HepG2 (cell line): ENCODE results near the gene CSNK1D. TPM values are rescaled to one million over a fixed set of nuclear protein-coding genes. Genes with fewer than 3 reads are reported as not detected.

Experiments
- ATF7-NPFF ChIP-seq: sonication (generic); formaldehyde crosslinking; IDR thresholded peaks from 2 replicates; pipeline ENCODE4 v1.8.1; 2023; ENCODE audit warnings: mild to moderate bottlenecking, low read depth, missing genetic modification reagents, moderate library complexity
- CENPT ChIP-seq: sonication (generic); formaldehyde crosslinking; IDR thresholded peaks from 2 replicates; pipeline ENCODE4 v1.8.0; 2022; ENCODE audit warnings: low read depth, mild to moderate bottlenecking, moderate library complexity, missing genetic modification reagents
- DZIP1 ChIP-seq: sonication (generic); formaldehyde crosslinking; IDR thresholded peaks from 2 replicates; pipeline ENCODE4 v1.5.0; 2020; ENCODE audit warnings: mild to moderate bottlenecking, missing genetic modification reagents
- GABPA ChIP-seq, 2 experiments: IDR thresholded peaks; 2 replicates each; pipeline ENCODE4 v1.6.1; 2011 to 2016; ENCODE audit warnings: low read depth in 2 of 2, low read length in 1 of 2, missing biosample characterization in 1 of 2, missing genetic modification characterization in 1 of 2
- HOMEZ ChIP-seq: IDR thresholded peaks from 2 replicates; pipeline ENCODE4 v1.6.1; 2016; ENCODE audit warnings: low read depth
- MEIS2 ChIP-seq: sonication (generic); formaldehyde crosslinking; IDR thresholded peaks from 2 replicates; pipeline ENCODE4 v1.9.0; 2021; ENCODE audit warnings: mild to moderate bottlenecking, missing genetic modification reagents
- NPAS2 ChIP-seq: sonication (generic); formaldehyde crosslinking; IDR thresholded peaks from 2 replicates; pipeline ENCODE4 v1.8.0; 2022; ENCODE audit warnings: mild to moderate bottlenecking, missing genetic modification reagents, borderline replicate concordance
- SKIL ChIP-seq: sonication (generic); formaldehyde crosslinking; IDR thresholded peaks from 2 replicates; pipeline ENCODE4 v1.8.0; 2022; ENCODE audit warnings: missing genetic modification reagents, mild to moderate bottlenecking, moderate library complexity, borderline replicate concordance
- ZNF280D ChIP-seq: sonication (generic); formaldehyde crosslinking; IDR thresholded peaks from 2 replicates; pipeline ENCODE4 v1.5.1; 2020; ENCODE audit warnings: mild to moderate bottlenecking, missing genetic modification reagents
- ZNF326 ChIP-seq: sonication (generic); formaldehyde crosslinking; IDR thresholded peaks from 2 replicates; pipeline ENCODE4 v1.4.0; 2020; ENCODE audit warnings: missing genetic modification reagents, borderline replicate concordance
- ZNF451 ChIP-seq: sonication (generic); formaldehyde crosslinking; IDR thresholded peaks from 2 replicates; pipeline ENCODE4 v1.5.0; 2020; ENCODE audit warnings: mild to moderate bottlenecking, missing genetic modification reagents
- ZNF639 ChIP-seq: conservative IDR thresholded peaks from 2 replicates; pipeline ENCODE4 v1.6.1; 2018; ENCODE audit warnings: missing genetic modification reagents
- ZNF672 ChIP-seq: sonication (generic); formaldehyde crosslinking; IDR thresholded peaks from 2 replicates; pipeline ENCODE4 v1.8.1; 2022; ENCODE audit warnings: missing genetic modification reagents
- ZNF784 ChIP-seq: sonication (generic); formaldehyde crosslinking; IDR thresholded peaks from 2 replicates; pipeline ENCODE4 v1.5.1; 2020; ENCODE audit warnings: missing genetic modification reagents, mild to moderate bottlenecking, borderline replicate concordance
- ZNF816 ChIP-seq: sonication (generic); formaldehyde crosslinking; IDR thresholded peaks from 2 replicates; pipeline ENCODE4 v1.8.0; 2022; ENCODE audit warnings: missing genetic modification reagents, mild to moderate bottlenecking, borderline replicate concordance
- polyA plus RNA-seq, 8 experiments: library from polyadenylated mRNA; depleted of rRNA in 3 of 8; stranded (reverse) in 7 of 8; unstranded in 1 of 8; fragments of >200 nt; fragmentation: Illumina TruSeq in 4 of 8; extraction: Trizol in 4 of 8; gene quantifications; 2 replicates each; pipeline versions ENCODE4 v1.2.1 to v1.2.3, GENCODE V29; 2011 to 2016; ENCODE audit warnings: low read depth in 4 of 8, missing spikeins in 1 of 8, mixed read lengths in 1 of 8; ENCODE audit not compliant: insufficient read depth in 1 of 8
- total RNA-seq, 5 experiments: library from RNA; depleted of rRNA; stranded (reverse); fragments of >200 nt; fragmentation: Illumina TruSeq; extraction: Trizol; gene quantifications; 2 replicates each; pipeline ENCODE4 v1.2.3, GENCODE V29; 2016; ENCODE audit warnings: low read depth in 1 of 5

CSNK1D gene
- total and polyA plus RNA-seq, 2 of the 13 experiments (the other 11 are each of a cell fraction or from before 2014, with no cell fraction given), result 31.5 to 128 TPM

GRCh38 chr17:82226809-82227628 lies 46.5 kb downstream of the CSNK1D start (continued):
- TF ChIP-seq ZNF280D (CRISPR knock-in tag) (no peak), NPAS2 (CRISPR knock-in tag) (no peak; the same call in 1 of the 2 replicates), ZNF639 (CRISPR knock-in tag) (no peak), ZNF672 (CRISPR knock-in tag) (no peak), GABPA (IDR thresholded peaks at IDR 0.05; ENCODE audit: low read depth, low read length) (no peak), GABPA (CRISPR knock-in tag; IDR thresholded peaks at IDR 0.05; ENCODE audit: low read depth) (no peak), MEIS2 (CRISPR knock-in tag) (no peak), ZNF326 (no peak), CENPT (CRISPR knock-in tag) (no peak), ZNF451 (CRISPR knock-in tag) (0 out of 2 replicates have a peak, but pooled peaks have one; percentile 27), HOMEZ (CRISPR knock-in tag) (no peak), ATF7-NPFF (CRISPR knock-in tag) (0 out of 2 replicates have a peak, but pooled peaks have one; percentile 52), ZNF784 (CRISPR knock-in tag) (no peak), ZNF816 (no peak), SKIL (no peak), DZIP1 (CRISPR knock-in tag) (no peak)
